Measurements from ENCODE around the gene PGAP1. TPM values are rescaled to one million over a fixed set of nuclear protein-coding genes. Genes with fewer than 3 reads are reported as not detected.

The PGAP1 gene
- total and polyA plus RNA-seq, 2 experiments from 2014 or later: 2.4 to 6.3 TPM

DNA sequence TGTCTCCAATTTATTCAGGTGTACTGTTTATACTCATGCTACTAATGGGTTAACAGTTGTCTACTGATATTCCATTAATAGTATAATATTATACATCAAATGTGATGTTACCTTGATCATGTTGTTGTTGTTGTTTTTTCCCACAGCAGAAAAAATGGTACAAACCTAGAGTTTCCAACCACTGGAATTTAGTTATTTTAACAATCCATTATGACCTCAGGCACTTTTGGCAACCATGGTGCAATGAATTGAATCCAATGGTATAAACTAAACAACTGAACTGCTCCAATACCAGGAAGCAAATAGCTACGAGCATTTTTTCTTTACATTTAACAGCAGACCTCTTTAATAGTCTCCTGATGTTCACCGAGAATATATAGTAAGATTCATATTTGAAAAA, 86.3 kb downstream of the PGAP1 start:
- WGBS, 2 experiments (ENCODE audit: low coverage in 1 of 2, low lambda C conversion rate in 2 of 2, missing lambda C conversion rate in 2 of 2): 74 to 78% methylated on average over 2 of the region's 2 CpGs
- in situ Hi-C loops (cut with MboI): no loop called here
- no peaks in the 10 kb centered on the region for H3K36me3 ChIP-seq (ENCODE audit: low read depth)

GRCh38 chr2:196839574-196839973, 86.9 kb downstream of the PGAP1 start:
- Histone ChIP-seq H4K20me1 (ENCODE audit: insufficient read depth) (no peaks in the 10 kb centered on the region), H3F3A (ENCODE audit: insufficient read depth) (no peaks in the 10 kb centered on the region), H3K9me3 (ENCODE audit: low read depth) (no peaks in the 10 kb centered on the region), H3K27me3 (replicated peaks; ENCODE audit: insufficient read depth) (no peaks in the 10 kb centered on the region), H3K4me2 (ENCODE audit: unreplicated experiment) (no peak overlapping the region), H3K9me2 (ENCODE audit: insufficient read depth) (no peaks in the 10 kb centered on the region), H3K79me2 (ENCODE audit: insufficient read depth) (no peaks in the 10 kb centered on the region), H2AFZ (no peak overlapping the region), H3K27ac (no peak overlapping the region), H3K36me3 (ENCODE audit: low read depth) (no peaks in the 10 kb centered on the region), H3K4me3 (no peak overlapping the region), H3K4me1 (ENCODE audit: insufficient read depth) (peaks cover 10% of the 10 kb centered on the region), H3K9ac (no peak overlapping the region)
- in situ Hi-C loops (cut with MboI): no loop called here
- WGBS, 2 experiments (ENCODE audit: low coverage in 1 of 2, low lambda C conversion rate in 2 of 2, missing lambda C conversion rate in 2 of 2): 75 to 79% methylated on average over 2 of the region's 2 CpGs
- no peak for TF ChIP-seq EZH2phosphoT487 (IDR thresholded peaks at IDR 0.05; ENCODE audit: insufficient read depth, low read depth)
- DNase-seq: no peak

More for the DNA sequence above, 86.3 kb downstream of the PGAP1 start:
- Histone ChIP-seq H3F3A (ENCODE audit: insufficient read depth) (no peaks in the 10 kb centered on the region), H3K4me3 (no peak overlapping the region), H3K9me3 (ENCODE audit: low read depth) (no peaks in the 10 kb centered on the region), H4K20me1 (ENCODE audit: insufficient read depth) (no peaks in the 10 kb centered on the region), H3K4me1 (ENCODE audit: insufficient read depth) (peaks cover 10% of the 10 kb centered on the region), H3K79me2 (ENCODE audit: insufficient read depth) (no peaks in the 10 kb centered on the region), H3K9ac (no peak overlapping the region), H3K27me3 (replicated peaks; ENCODE audit: insufficient read depth) (no peaks in the 10 kb centered on the region), H3K27ac (no peak overlapping the region), H2AFZ (no peak overlapping the region), H3K4me2 (ENCODE audit: unreplicated experiment) (no peak overlapping the region), H3K9me2 (ENCODE audit: insufficient read depth) (no peaks in the 10 kb centered on the region)
- no peak for DNase-seq
- TF ChIP-seq EZH2 (IDR thresholded peaks at IDR 0.05; ENCODE audit: insufficient read depth, poor library complexity, severe bottlenecking) (no peak), EZH2phosphoT487 (IDR thresholded peaks at IDR 0.05; ENCODE audit: insufficient read depth, low read depth) (no peak)

- no peaks in the 10 kb centered on the region for H3K36me3 ChIP-seq (ENCODE audit: low read depth)
- no peak overlapping the region for H2AFZ ChIP-seq
- no peaks in the 10 kb centered on the region for H3K9me2 ChIP-seq (ENCODE audit: insufficient read depth)
- peaks cover 10% of the 10 kb centered on the region for H3K4me1 ChIP-seq (ENCODE audit: insufficient read depth)
- H3K4me2 ChIP-seq (ENCODE audit: unreplicated experiment): peak overlapping the region; percentile 11
- no peak overlapping the region for H3K4me3 ChIP-seq
- TF ChIP-seq EZH2phosphoT487 (IDR thresholded peaks at IDR 0.05; ENCODE audit: insufficient read depth, low read depth) (no peak), EZH2 (IDR thresholded peaks at IDR 0.05; ENCODE audit: insufficient read depth, poor library complexity, severe bottlenecking) (no peak)
- no peaks in the 10 kb centered on the region for H3F3A ChIP-seq (ENCODE audit: insufficient read depth)
- no peaks in the 10 kb centered on the region for H3K27me3 ChIP-seq (replicated peaks; ENCODE audit: insufficient read depth)
- no peak overlapping the region for H3K9ac ChIP-seq
- in situ Hi-C loops (cut with MboI): no loop called here
- H3K27ac ChIP-seq: no peak overlapping the region
- no peaks in the 10 kb centered on the region for H4K20me1 ChIP-seq (ENCODE audit: insufficient read depth)
- H3K9me3 ChIP-seq (ENCODE audit: low read depth): no peaks in the 10 kb centered on the region
- DNase-seq: peak; percentile 55
- H3K79me2 ChIP-seq (ENCODE audit: insufficient read depth): no peaks in the 10 kb centered on the region
These were observed 90.1 kb downstream of the PGAP1 start for GRCh38 chr2:196836440-196836839.

- DNase-seq: no peak
- no peak overlapping the region for H2AFZ ChIP-seq
- H3K4me1 ChIP-seq (ENCODE audit: insufficient read depth): no peaks in the 10 kb centered on the region
- H3K9ac ChIP-seq: no peak overlapping the region
- H3K9me3 ChIP-seq (ENCODE audit: low read depth): no peaks in the 10 kb centered on the region
- H3F3A ChIP-seq (ENCODE audit: insufficient read depth): no peaks in the 10 kb centered on the region; the same call in 1 of the 2 replicates
- no peak overlapping the region for H3K27ac ChIP-seq
- H3K4me3 ChIP-seq: no peak overlapping the region
- H4K20me1 ChIP-seq (ENCODE audit: insufficient read depth): no peaks in the 10 kb centered on the region
- H3K36me3 ChIP-seq (ENCODE audit: low read depth): no peaks in the 10 kb centered on the region
- no peaks in the 10 kb centered on the region for H3K9me2 ChIP-seq (ENCODE audit: insufficient read depth)
- in situ Hi-C loops (cut with MboI): no loop called here
- no peaks in the 10 kb centered on the region for H3K27me3 ChIP-seq (replicated peaks; ENCODE audit: insufficient read depth)
- TF ChIP-seq EZH2 (IDR thresholded peaks at IDR 0.05; ENCODE audit: insufficient read depth, poor library complexity, severe bottlenecking): no peak
- no peak for TF ChIP-seq EZH2phosphoT487 (IDR thresholded peaks at IDR 0.05; ENCODE audit: insufficient read depth, low read depth)
- 94 to 97% methylated on average over 1 of the region's 1 CpG for WGBS, 2 experiments (ENCODE audit: low coverage in 1 of 2, low lambda C conversion rate in 2 of 2, missing lambda C conversion rate in 2 of 2)
- H3K79me2 ChIP-seq (ENCODE audit: insufficient read depth): no peaks in the 10 kb centered on the region
- no peak overlapping the region for H3K4me2 ChIP-seq (ENCODE audit: unreplicated experiment)
These were observed 95.8 kb downstream of the PGAP1 start for GRCh38 chr2:196830701-196831100.

DNA sequence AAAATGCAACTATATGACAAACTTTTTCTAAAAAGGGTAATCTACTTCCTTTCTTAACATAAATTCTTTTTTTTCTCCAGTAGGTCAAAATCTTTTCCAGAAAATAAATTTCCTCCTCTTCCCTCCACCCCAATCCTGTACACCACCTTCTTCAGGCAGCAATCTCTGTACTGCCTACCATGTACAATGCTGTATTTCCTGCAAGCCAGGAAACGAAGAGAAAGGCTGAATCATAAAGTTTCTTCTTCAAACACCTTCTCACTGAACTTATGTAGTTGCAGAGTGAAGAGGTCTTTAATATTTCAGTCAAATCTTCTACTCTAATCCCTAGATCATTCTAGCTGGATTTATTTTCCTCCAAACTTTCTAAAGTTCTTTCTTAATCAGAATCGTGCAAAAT, 99.2 kb downstream of the PGAP1 start:
- Histone ChIP-seq H3K27me3 (replicated peaks; ENCODE audit: insufficient read depth) (no peaks in the 10 kb centered on the region), H3F3A (ENCODE audit: insufficient read depth) (peaks cover 17% of the 10 kb centered on the region), H3K79me2 (ENCODE audit: insufficient read depth) (no peaks in the 10 kb centered on the region), H3K9ac (no peak overlapping the region), H3K9me2 (ENCODE audit: insufficient read depth) (no peaks in the 10 kb centered on the region), H3K9me3 (ENCODE audit: low read depth) (no peaks in the 10 kb centered on the region), H4K20me1 (ENCODE audit: insufficient read depth) (no peaks in the 10 kb centered on the region), H3K4me2 (ENCODE audit: unreplicated experiment) (no peak overlapping the region), H3K4me1 (ENCODE audit: insufficient read depth) (peaks cover 18% of the 10 kb centered on the region), H3K4me3 (no peak overlapping the region), H3K36me3 (ENCODE audit: low read depth) (no peaks in the 10 kb centered on the region), H2AFZ (no peak overlapping the region), H3K27ac (no peak overlapping the region)
- no peak for DNase-seq
- in situ Hi-C loops (cut with MboI): no loop called here
- 41 to 48% methylated on average over 2 of the region's 2 CpGs for WGBS, 2 experiments (ENCODE audit: low coverage in 1 of 2, low lambda C conversion rate in 2 of 2, missing lambda C conversion rate in 2 of 2)
- TF ChIP-seq EZH2 (IDR thresholded peaks at IDR 0.05; ENCODE audit: insufficient read depth, poor library complexity, severe bottlenecking) (no peak), EZH2phosphoT487 (IDR thresholded peaks at IDR 0.05; ENCODE audit: insufficient read depth, low read depth) (no peak)
